HL-60/S4 (cell line): Measurements from ENCODE around the gene DDX24.

Source experiments
- in situ Hi-C: fragments of 300-500 bp; cut with MboI; formaldehyde crosslinking; loops from 2 replicates; pipeline ENCODE4 v1.14.3; 2022; ENCODE audit warnings: low sequenced_read_pairs

Gene DDX24

DNA sequence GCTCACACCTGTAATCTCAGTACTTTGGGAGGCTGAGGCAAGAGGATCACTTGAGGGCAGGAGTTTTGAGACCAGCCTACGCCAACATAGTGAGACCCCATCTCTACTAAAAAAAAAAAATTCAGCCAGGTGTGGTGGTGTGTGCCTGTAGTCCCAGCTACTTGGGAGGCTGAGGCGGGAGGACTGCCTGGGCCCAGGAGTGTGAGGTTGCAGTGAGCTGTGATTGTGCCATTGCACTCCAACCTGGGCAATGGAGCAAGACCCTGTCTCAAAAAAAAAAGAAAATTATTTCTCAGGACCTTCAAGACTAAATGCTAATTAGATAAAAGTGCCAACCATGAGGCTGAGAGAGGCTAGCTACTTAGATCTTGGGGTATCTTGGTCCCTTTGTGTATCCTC lies 31.4 kb downstream of the DDX24 start:
- in situ Hi-C loops: no loop called here

DNA sequence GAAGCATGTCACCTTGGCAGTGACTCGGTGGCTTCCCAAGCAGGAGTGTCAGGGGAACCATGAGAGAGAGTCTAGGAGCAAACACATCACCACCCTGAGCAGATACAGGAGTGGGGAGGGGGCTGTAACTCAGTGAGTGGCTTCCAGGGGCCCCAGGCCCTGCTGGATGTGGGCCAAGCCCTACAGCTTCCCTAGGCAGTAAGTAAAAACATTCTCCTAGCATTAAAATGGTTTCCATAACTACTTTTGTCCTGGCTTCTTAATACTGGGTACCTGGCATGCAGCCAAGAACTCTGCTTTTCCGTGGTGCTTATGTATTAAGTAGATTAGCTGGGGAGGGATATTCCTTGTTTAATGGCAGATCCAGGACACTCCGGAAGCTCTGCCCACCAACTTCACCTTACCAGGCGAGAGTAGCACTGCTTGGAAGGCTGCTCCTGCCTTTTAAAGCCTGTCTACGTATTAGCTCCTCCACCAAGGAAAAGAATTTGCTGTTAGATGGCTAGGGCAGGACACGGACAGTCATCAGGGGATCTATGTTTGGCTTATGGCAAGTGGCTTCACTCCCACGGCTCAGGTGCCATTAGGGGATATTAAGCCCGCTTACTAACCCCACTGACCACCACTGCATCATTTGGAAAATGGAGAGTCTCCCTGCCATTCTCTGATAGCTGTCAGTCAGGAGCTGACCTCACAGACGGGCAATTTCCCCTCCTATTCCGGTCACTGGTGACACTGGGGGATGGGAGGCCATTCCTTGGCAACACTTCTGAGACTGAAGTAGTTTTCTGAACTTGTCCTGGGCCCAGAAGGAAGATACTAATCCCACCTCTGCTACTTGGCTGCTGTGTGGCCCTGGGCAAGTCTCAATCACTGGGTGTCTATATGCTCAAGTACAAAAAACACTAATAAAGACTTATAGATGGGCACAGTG lies 32.0 kb downstream of the DDX24 start:
- in situ Hi-C loops: no loop called here

DNA sequence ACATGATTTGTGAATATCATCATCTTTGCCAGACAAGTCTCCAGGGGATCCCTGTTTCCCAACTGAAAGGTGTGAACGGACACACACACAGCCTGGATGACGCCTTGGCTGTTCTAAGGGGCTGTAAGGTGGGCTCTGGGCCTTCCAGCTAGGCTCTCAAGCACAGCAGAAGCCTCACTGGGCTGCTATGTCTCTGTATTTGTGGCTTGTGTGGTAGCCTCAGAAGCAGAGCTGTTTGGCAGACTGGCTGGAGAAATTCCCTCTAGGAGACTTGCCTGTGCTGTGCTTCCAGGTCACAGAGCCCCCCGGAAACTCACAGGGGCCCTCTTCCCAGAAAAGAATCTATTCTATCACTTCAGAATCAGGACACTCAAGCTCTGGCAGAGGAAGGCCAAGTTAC lies 33.4 kb downstream of the DDX24 start:
- in situ Hi-C loops: no loop called here

DNA sequence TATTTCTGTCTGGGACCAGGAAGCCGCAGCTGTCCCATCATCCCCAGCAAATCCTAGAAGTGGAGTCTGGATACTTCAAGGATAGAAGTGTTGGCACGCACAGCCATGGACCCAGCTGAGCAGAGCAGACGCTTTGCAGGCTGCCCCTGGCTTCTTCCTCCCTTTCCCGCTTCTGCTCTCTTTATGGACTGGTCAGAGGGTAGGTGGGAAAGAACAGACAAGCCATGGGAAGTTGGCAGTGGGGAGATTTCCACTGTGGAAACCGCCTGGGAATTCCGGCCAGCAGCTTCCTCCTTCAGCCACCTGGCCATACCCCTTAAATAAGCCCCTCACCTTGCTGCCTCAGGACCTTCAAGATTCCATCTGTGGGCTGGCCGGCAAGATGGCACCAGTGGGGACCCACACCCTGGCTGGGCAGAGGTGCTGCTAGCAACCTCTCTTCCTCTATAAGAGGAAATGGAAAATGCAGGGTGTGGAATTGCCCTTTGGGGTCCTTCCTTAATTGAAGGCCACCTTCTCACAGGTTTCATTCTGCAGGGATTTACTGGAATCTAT lies 34.2 kb downstream of the DDX24 start:
- in situ Hi-C loops: no loop called here

DNA sequence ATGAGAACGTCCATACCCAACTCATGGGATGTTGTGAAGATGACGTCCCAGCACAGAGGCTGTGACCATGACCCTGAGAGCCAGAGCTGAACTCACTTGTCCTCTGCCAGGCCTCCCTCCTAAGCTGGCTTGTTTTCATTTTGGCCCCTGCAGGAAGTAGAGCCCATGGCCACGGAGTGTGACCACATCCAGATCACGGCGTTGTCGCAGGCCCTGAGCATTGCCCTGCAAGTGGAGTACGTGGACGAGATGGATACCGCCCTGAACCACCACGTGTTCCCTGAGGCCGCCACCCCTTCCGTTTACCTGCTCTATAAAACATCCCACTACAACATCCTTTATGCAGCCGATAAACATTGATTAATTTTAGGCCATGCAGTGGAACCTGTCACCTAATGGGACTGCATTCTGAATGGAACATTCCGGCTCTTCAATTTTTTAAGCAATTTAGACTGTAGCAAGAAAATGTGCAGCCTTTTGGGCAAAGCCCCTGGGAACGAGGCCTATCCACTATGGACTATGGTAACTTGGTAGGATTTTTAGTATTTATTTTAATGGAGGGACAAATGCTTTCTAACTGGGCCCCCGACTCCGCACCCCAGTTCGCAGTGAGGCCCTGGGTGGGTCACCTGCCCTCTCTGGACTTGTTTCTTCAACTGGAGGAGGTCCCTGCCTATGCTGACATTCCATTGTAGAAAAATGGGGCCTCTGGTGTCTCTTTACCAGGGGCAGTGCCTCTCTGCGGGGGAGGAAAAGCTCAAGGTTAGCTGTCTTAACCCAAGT lies 35.2 kb downstream of the DDX24 start:
- in situ Hi-C loops: no loop called here

DNA sequence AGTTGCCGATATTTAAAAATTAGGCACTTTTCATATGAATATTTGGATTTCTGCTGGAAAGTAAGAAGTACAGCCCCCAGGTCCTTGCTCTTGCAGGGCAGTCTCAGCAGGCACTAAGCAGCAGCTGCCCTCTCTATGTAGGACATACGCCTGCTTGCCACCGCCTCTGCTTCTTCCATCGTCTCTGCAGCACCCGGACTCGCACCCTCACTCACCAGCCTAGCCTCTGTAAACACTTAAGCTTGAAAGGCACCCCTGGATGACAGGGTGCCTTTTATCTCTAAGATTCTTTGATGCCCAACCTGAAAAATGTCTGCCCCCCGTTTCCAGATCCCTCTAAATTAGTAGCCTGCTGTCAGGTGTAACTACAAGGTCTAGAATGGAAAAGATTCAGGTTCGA lies 35.9 kb downstream of the DDX24 start:
- in situ Hi-C loops: no loop called here

DNA sequence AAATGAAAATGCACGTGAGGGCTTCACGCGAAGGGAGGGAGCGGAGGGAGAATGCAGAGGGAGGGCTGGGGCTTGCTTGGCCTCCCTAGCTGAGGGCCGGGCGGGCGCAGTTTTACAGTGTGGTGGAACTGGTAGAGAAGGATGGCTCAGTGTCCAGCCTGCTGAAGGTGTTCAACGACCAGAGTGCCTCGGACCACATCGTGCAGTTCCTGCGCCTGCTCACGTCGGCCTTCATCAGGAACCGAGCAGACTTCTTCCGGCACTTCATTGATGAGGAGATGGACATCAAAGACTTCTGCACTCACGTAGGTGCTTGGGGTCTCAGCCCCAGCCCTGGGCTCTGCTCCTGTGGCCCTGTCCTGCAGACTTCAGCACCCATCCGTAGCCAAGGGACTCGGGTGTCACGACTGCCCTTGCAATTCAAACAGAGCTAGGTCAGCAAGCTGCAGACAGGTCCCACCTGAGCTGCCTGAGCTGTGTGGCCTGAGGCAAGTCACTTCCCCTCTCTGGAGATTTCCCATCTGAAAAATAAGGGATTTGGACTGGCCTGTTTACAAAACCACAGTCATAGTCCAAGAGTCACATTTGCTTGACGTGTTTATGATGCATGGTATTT lies 36.4 kb downstream of the DDX24 start:
- in situ Hi-C loops: no loop called here

DNA sequence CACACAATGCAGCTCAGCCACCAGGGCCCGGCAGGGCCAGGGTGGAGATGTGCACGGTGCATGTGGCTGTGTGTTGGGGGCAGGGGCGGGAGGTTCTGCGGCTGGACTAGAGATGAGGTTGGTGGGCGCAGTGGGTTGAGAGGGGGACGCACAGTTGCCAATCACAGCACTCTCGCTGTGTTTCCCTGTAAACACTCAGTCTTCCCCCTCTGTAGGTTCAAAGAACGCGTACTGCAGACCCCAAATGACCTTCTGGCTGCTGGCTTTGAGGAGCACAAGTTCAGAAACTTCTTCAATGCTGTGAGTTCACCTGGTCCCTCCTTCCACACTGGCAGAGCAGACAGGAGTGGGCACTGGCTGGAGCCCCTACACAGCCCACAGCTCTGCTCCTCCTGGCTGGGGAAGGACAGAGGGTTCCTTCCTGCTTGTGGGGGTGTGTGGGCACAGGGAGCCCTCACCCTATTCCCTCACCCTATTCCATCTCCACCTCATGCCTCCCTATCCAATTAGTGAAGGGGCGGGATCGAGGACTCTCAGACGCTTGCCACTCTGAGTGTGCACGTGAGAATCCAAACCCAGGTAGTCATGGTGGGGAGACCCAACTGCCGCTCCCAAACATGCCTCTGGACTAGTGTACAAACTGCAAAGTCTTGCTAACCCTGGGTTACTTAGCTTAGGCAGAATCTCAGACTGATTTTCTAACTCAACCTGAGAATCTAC lies 37.1 kb downstream of the DDX24 start:
- in situ Hi-C loops: no loop called here

DNA sequence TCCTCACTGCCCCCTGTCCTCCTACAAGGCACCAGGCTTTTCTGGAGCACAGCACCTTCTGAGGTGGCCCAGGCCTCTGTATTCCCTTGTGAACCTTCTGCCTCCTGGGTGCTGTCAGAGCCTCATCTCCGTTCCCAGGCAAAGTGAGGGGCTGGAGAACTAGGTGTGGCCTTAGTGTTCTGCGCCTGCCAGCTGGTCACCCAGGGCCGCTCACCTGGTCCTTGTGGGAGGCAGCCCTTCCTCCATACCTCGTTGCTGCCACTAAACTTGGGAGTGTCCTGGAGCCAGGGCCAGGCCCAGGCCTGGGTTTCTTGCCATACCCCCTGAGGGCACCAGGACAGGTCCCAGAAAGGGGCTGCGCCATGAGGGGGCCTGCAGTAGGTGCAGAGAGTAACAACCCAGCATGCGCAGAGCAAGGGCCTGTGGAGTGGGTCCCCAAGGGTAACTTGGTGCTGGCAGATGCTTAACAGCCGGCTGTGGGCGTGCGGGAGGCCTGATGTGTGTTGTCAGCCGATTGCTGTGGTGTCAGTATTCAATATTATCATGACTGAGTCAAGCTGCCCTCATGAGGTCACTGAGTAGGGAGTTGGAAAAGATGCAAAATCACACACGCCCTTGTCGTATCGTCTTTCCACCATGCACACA lies 37.8 kb downstream of the DDX24 start:
- in situ Hi-C loops: no loop called here

DNA sequence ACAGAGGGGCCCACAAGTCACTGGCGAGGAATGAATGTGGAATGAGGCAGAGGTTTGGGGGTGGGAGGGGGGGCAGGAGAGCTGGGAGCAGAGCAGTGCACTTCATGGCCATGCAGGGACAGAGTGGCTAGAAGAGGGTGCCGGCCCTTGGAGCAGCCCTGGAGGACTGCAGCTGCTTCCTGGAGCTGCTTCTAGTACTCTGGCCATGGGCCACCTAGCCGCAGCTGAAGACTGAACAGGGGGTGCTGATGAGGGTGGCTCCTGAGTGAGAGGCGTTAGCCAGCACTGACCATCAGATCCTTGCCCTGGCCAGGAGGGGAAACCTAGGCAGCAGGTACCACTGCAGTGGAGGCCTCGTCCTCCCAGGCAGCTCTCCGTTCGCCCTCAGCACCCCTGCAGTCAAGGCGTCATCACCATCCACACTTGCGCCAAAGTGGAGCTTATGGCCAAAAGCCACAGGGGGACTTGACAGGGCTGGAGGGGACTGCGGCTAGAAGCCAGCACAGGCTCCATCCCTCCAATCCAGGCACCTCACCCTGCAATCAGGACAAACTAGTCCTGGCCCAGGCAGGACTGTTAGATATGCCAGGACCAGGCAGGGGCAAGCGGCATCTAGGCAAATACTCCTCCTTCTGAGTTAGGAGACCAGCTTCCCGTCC lies 38.4 kb downstream of the DDX24 start:
- in situ Hi-C loops: no loop called here

DNA sequence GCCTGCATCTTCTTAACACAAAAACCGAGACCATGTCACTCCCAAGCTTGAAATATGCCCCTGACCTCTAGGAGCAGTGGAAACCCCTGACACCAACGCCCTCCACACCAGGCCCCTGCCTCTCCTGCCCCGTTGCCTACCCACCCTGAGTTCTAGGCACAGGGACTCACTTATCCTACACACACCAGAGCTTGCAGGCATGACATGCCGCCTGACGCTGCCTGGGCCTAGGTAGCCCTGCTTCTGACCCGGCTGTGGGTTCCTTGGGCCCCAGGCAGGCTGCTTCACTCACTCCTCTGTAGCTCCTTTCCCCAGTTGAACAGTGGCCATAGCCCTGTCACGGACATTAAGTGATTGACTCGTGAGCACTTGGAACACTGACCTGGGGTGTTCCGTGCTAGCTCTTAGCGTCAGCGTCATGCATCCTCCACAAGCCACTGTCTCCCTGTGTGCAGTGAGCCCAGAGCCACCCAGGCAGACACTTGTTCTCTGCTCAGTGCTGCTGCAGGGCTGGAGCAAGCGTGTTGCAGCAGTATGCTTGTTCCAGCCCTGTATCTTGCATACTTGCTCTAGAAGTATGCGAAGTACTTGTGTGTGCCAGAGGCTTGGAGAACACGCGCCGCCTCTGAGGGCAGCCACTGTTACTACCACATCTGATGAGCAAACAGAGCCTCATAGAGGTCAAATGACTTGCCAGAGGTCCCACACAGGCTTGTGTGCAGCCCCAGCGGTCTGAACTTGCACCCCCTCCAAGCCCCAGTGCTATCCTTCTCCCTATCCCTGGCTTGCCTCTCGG lies 39.3 kb downstream of the DDX24 start:
- in situ Hi-C loops: no loop called here

DNA sequence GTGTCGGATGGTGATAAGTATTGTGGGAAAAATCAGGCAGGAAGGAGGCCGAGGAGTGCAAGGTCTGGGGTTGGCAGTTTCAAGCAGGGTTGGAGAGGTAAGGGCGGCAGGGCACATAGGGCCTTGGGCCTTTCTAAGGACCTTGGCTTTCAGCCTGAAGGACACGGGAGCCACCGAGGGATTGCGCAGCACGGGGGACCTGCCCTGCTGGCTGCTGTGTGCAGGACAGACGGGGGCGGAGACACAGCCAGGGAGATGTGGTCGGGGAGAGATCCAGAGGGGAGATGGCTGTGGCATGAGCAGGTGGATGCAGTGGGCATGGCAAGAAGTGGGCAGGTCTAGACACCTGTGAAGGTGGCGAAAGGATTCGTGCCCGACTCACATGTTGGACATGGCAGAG lies 40.2 kb downstream of the DDX24 start:
- in situ Hi-C loops: no loop called here

DNA sequence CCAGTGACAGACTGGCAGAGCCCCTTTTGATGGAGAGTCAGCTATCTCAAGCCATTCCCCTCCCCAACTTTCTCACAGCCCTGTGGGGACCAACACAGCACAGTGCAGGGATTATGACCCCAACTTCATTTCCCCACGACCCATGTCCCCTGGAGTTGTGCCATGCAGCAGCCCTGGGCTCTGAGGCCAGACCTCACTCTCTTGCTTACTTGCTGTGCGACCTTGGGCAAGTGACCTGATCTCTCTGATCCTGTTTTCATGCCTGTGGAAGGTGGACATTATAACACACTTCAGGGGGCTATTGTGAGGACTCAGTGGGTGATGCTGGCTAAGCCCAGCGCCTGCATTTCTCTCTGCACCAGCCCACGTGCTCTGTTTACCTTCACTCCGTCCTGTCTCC lies 40.8 kb downstream of the DDX24 start:
- in situ Hi-C loops: no loop called here

DNA sequence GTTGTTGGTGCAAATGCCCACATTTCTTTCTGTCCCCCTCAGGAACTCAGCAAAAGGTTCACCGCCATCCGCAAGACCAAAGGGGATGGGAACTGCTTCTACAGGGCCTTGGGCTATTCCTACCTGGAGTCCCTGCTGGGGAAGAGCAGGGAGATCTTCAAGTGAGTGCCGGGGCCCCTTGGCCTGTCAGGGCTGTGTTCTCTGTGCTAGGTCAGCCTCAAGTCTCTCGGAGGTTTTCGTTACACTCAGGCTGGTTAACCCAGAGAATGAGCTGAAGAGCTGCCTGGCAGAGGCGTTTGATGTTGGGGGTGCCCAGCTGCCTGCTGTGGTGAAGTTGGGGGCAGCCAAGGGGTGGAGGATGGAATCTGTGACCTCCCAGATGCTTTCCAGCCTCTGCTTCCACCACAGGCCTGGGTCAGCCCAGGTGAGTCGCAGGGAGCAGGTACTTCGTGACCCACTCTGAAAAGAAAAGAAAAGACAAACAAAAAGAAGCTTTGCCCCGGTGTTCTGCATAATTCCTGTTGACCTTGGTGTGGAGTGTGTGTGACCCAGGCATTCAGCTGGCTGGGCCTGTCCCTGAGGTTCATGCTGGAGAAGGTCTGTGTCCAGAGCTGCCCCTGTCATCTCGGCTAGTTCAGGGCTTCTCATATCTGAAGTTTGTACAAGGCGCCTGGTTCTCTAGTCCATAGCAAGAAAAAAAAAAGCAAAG lies 41.9 kb downstream of the DDX24 start:
- in situ Hi-C loops: no loop called here

DNA sequence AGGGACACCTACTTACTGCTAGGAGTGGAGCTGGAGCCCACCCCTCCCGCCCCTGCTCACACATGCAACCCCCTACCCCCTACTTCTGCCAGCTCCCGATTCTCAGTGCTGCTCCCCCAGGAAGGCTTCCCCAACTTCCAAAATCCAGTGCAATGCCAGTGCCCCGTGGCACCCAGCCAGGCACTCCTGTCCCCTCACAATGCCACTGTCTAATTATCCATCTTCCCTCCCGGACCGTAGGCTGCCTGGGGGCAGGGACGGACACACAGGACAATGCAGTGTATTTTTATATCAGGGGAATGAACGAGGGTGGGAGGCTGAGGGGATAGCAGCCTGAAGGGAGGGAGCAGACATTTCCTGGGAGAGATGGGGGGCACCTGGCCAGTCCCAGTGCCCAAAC lies 42.5 kb downstream of the DDX24 start:
- in situ Hi-C loops: no loop called here

DNA sequence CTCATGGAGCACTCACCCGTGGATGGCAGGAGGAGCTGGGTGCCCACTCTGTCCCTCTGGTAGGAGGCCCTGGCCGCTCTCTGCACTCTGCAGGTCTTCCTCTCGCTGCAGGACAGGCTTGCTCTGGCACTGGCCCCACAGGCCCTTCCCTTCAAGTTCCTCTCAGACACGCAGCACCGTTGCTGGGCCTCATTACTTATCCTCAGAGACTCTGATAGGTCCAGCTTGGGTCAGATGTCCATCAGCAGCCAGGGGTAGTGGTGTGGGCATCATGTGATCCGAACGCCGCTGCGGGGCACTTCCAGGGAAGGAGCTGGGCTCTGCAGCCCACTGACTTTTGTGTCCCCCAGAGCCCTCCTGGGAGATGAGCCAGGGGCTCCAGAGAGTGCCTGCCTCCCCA lies 43.0 kb downstream of the DDX24 start:
- in situ Hi-C loops: no loop called here

DNA sequence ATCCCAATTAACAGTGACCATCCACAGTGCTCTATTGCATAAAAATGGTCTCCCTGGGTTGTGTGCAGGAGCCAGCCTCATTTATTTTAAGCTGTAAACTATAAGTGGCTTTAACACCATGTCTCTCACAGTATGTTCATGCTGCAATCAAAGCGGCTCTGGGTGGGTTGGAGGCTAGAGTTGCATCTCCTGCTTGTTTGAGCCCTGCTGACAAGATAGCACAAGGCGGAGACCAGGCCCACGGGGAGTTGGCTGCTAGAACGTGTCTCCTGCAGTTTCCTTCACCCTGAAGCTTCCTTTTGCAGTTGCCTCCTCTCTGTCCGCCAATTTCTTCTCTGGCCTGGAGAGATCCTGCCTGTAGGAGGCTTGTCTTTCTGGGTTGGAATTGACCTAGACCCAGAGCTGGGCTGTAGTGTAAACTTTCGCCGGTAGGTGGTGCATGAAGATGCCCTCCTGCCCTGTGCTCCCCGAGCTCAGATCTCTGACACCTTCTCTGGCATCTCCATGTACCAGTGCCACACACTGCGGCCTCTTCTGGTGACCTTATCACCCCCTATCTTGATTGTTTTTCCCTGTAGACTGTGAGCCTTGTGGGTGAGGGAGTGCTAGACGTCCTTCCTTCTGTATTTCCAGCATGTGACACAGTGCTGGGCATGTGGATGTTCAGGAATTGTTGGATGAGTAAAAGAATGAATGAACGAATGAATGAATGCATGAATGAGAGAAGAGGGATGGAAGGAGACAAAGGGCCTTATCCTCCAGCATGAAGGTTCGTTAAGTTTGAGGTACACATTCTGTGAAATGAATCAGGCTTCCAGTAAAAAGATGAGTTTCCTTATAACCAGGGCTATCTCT lies 44.5 kb downstream of the DDX24 start:
- in situ Hi-C loops: no loop called here
